Vagina (tissue), 2 donors: Measurements from ENCODE around the gene TBCEL.

ENCODE experiments used
- POLR2A ChIP-seq, 2 donors: fragments of 450-650 bp; IDR thresholded peaks; one replicate each; pipeline ENCODE4 v1.6.1; 2017; ENCODE audit warnings: antibody characterized with exemption in 2 of 2, mild to moderate bottlenecking in 2 of 2, moderate library complexity in 2 of 2
- POLR2AphosphoS5 ChIP-seq, 2 donors: sonication (generic); formaldehyde crosslinking; IDR thresholded peaks; one replicate each; pipeline ENCODE4 v1.9.0; 2017; ENCODE audit warnings: antibody characterized with exemption in 2 of 2, mild to moderate bottlenecking in 2 of 2, low read depth in 1 of 2; ENCODE audit not compliant: insufficient read depth in 1 of 2
- TF ChIP-seq, protein P1 (sequence below), 3 experiments: fragments of 450-650 bp in 2 of 3; fragments of 200-600 bp in 1 of 3; sonication (generic) in 1 of 3; IDR thresholded peaks; one replicate each; pipeline ENCODE4 v1.5.1; 2017 to 2019; ENCODE audit warnings: antibody characterized with exemption in 3 of 3, mild to moderate bottlenecking in 2 of 3, moderate library complexity in 2 of 3

DNA sequence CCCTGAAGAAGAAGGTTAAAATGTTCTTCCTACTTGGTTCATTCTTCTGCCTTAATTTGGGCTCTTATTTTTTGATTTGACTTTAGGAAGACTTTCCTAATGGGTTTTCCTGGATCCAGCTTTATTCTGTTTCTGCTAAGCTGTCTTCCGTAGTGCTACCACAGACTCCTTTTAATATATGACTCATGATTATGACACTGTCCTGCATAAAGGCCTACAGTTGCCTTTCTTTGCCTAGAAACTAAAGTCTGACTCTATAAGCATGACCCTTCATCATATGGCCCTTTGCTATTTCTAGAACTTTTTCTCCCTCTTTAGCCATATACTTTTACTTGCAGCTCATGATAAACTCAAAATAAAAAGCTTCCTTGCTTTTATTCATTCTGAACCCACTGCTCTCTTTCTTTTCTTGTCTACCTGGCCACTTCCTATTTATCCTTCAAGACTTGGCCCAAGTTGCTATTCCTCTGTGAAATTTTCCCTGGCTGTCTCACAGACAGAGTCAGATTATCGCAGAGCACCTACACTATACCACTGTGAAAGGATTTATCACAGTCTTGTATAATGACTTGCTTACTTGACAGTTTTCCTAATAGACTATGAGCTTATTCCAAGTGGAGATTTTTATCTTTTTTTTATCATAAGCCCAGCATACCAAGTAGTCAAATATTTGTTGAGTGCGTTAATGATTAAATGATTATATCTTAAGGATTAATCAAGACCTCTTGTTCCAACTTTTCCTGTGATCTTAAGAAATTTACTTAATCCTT is 24.7 kb downstream of the TBCEL start:
- TF ChIP-seq POLR2A (IDR thresholded peaks at IDR 0.05), result no peak
- TF ChIP-seq, protein P1, sequence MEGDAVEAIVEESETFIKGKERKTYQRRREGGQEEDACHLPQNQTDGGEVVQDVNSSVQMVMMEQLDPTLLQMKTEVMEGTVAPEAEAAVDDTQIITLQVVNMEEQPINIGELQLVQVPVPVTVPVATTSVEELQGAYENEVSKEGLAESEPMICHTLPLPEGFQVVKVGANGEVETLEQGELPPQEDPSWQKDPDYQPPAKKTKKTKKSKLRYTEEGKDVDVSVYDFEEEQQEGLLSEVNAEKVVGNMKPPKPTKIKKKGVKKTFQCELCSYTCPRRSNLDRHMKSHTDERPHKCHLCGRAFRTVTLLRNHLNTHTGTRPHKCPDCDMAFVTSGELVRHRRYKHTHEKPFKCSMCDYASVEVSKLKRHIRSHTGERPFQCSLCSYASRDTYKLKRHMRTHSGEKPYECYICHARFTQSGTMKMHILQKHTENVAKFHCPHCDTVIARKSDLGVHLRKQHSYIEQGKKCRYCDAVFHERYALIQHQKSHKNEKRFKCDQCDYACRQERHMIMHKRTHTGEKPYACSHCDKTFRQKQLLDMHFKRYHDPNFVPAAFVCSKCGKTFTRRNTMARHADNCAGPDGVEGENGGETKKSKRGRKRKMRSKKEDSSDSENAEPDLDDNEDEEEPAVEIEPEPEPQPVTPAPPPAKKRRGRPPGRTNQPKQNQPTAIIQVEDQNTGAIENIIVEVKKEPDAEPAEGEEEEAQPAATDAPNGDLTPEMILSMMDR (IDR thresholded peaks at IDR 0.05), result no peak
- TF ChIP-seq POLR2AphosphoS5 (IDR thresholded peaks at IDR 0.05; ENCODE audit: insufficient read depth in 1 of 2, low read depth in 1 of 2), result no peak
